Nephron progenitor cell (in vitro differentiated cells): ENCODE data around the gene BGN.

Experiments used
- DNase-seq: peaks from one replicate; pipeline ENCODE4 v3.0.0; 2021
- H3K27ac Mint-ChIP-seq: 2 replicates; pipeline ENCODE4 v1.8.0; 2021; ENCODE audit warnings: mild to moderate bottlenecking, moderate library complexity, mixed read lengths
- H3K27me3 Mint-ChIP-seq: 2 replicates; pipeline ENCODE4 v1.8.0; 2021; ENCODE audit warnings: mild to moderate bottlenecking, low read depth, mixed read lengths; ENCODE audit not compliant: poor library complexity
- H3K36me3 Mint-ChIP-seq: 2 replicates; pipeline ENCODE4 v1.8.0; 2021; ENCODE audit warnings: low read depth, mixed read lengths
- H3K4me1 Mint-ChIP-seq: 2 replicates; pipeline ENCODE4 v1.8.0; 2021; ENCODE audit warnings: mixed read lengths
- H3K4me3 Mint-ChIP-seq: 2 replicates; pipeline ENCODE4 v1.8.0; 2021; ENCODE audit warnings: mild to moderate bottlenecking, moderate library complexity, mixed read lengths
- H3K9me3 Mint-ChIP-seq: 2 replicates; pipeline ENCODE4 v1.8.0; 2021; ENCODE audit warnings: mild to moderate bottlenecking, moderate library complexity, mixed read lengths
- TF ChIP-seq, protein P1 (sequence below): fragments of 200-600 bp; sonication (generic); IDR thresholded peaks from 2 replicates; pipeline ENCODE4 v1.5.0; 2021; ENCODE audit warnings: antibody characterized with exemption

BGN gene

DNA sequence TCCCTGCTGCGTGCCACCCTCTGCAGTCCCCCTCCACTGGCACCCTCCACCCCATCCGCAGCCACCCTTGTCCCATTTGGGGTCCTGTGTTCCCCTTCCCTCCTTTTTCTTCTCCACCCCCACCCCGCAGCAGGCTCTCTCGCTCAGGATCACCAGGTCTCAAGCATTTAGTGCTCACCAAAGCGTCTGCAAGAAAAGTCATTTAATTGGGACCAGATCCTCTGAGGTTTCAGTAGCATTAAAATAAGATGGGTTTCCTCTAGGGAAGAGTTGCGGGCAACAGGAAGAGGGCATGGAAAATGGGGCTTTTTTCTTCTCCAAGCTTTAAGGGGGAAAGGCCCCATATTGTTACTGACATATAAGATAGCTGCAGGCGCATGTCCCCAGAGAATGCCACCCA lies 19.5 kb upstream of the BGN start:
- peak overlapping the region; percentile 37 for H3K4me3 Mint-ChIP-seq
- H3K36me3 Mint-ChIP-seq, result no peaks in the 10 kb centered on the region
- peaks cover 34% of the 10 kb centered on the region for H3K9me3 Mint-ChIP-seq
- DNase-seq, result no peak
- TF ChIP-seq, protein P1, sequence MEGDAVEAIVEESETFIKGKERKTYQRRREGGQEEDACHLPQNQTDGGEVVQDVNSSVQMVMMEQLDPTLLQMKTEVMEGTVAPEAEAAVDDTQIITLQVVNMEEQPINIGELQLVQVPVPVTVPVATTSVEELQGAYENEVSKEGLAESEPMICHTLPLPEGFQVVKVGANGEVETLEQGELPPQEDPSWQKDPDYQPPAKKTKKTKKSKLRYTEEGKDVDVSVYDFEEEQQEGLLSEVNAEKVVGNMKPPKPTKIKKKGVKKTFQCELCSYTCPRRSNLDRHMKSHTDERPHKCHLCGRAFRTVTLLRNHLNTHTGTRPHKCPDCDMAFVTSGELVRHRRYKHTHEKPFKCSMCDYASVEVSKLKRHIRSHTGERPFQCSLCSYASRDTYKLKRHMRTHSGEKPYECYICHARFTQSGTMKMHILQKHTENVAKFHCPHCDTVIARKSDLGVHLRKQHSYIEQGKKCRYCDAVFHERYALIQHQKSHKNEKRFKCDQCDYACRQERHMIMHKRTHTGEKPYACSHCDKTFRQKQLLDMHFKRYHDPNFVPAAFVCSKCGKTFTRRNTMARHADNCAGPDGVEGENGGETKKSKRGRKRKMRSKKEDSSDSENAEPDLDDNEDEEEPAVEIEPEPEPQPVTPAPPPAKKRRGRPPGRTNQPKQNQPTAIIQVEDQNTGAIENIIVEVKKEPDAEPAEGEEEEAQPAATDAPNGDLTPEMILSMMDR, result no peak
- peaks cover 8% of the 10 kb centered on the region for H3K27me3 Mint-ChIP-seq
- no peak overlapping the region for H3K27ac Mint-ChIP-seq
- peaks cover 24% of the 10 kb centered on the region for H3K4me1 Mint-ChIP-seq

DNA sequence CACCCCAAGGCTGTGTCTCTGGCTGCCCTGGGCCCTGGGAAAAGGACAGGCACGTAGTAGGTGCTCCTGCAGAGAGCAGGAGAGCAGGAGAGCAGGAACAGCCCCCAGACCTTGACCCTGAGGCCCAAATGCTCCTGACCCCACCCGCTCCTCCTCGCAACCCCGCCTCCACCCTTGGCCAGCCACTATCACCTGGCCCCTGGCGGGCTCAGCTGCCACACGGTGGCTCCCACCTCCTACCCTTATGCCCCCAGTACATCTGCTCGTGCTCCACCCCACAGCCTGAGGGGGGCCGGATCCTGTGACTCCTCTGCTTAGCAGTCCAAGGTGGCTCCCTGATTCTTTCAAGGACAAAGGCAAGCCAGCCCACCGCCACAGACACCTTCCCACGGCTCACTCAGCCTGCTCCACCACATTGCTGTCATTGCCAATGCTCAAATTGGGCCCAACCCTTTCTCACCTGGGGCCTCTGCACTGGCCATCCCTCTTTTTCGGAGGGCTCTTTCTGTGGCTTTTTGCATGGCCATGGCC lies 19.0 kb upstream of the BGN start:
- DNase-seq, result no peak
- TF ChIP-seq, protein P1, result no peak
- Mint-ChIP-seq H3K27me3 (peaks cover 8% of the 10 kb centered on the region), H3K4me1 (peaks cover 24% of the 10 kb centered on the region), H3K27ac (no peak overlapping the region), H3K9me3 (peaks cover 34% of the 10 kb centered on the region), H3K36me3 (no peaks in the 10 kb centered on the region), H3K4me3 (no peak overlapping the region)

DNA sequence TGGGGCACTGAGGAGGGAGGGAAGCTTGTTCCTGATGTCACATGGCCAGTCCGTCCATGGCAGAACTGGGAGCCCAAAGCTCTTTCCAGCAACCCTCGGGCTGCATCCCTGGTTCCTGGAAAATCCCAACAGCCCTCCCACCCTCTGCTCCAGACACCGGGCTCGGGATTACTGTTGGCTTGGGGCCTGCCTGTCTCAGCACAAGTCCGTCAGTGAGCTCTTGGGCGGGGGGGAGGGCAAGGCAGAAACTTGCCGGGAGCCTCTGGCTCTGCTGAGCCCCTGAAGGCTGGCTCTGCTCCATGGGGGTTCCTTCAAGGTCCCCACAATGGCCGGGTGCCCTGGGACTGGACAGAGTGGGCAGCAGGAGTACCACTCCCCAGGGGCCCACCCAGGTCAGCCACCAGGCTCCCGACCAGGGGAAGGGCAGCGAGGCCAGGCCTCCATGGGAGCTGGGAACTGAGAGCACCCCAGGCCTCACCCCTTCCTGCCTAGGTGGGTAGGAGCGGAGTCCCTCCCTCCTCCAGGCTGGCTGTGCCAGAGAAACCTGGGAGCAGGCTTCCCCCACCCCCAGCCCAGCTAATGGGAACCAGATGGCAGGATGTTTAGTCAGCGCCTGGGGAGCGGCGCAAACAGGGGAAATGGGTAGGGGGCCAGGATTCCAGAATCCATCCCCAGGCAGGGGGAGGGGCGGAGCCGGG lies 18.0 kb upstream of the BGN start:
- Mint-ChIP-seq H3K4me1 (peaks cover 24% of the 10 kb centered on the region), H3K36me3 (no peaks in the 10 kb centered on the region), H3K9me3 (peaks cover 26% of the 10 kb centered on the region), H3K4me3 (no peak overlapping the region), H3K27ac (no peak overlapping the region), H3K27me3 (peaks cover 4% of the 10 kb centered on the region)
- peak; percentile 39 for DNase-seq
- TF ChIP-seq, protein P1, result no peak

DNA sequence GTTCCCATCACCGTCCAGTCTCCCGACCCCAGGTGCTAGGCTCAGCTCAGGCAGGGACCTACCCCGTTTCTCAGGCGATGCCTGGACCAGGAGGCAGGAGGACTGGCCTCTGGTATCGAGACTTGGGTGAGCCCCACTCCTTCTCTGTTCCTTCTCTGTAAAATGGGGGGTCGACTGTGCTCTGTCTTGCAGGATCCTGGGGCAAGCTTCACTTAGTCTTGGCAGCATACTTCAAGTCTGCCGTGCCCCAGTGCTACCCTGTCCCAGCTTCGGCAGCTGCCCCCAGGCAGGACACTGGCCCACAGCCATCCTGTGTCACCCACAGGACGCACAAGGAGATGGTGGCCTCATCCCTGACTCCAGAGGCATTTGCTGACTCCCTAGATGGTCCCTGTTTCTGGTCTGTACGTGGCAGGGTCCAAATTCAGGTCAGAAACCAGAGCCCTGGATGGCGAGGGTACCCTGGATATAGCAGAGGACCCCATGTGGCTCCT lies 17.4 kb upstream of the BGN start:
- Mint-ChIP-seq H3K27me3 (peaks cover 4% of the 10 kb centered on the region), H3K9me3 (peaks cover 24% of the 10 kb centered on the region), H3K27ac (no peak overlapping the region), H3K4me3 (no peak overlapping the region), H3K36me3 (no peaks in the 10 kb centered on the region), H3K4me1 (peaks cover 20% of the 10 kb centered on the region)
- DNase-seq, result no peak
- TF ChIP-seq, protein P1, result no peak

DNA sequence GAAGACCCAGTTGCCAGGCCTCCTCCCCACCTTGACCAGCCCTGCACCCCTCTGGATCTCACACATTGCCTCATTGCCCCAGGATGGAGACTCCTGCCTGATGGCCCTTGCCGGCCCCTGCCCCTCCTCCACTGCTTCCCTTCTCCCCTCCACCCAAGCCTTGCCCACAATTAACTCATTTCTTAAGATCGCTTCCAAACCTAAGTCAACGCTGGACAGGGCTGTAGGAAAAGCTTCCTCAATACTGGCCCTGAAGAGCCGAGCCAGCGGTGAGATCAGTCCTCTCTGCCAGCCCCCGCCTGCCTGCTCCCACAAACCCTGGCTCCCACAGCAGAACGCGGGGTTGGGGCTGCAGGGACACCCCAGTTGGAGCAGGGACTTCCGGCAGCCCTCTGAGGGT lies 16.9 kb upstream of the BGN start:
- Mint-ChIP-seq H3K4me3 (no peak overlapping the region), H3K9me3 (peaks cover 23% of the 10 kb centered on the region), H3K27ac (no peak overlapping the region), H3K27me3 (peaks cover 4% of the 10 kb centered on the region), H3K36me3 (no peaks in the 10 kb centered on the region), H3K4me1 (peaks cover 20% of the 10 kb centered on the region)
- no peak for DNase-seq
- TF ChIP-seq, protein P1, result no peak

DNA sequence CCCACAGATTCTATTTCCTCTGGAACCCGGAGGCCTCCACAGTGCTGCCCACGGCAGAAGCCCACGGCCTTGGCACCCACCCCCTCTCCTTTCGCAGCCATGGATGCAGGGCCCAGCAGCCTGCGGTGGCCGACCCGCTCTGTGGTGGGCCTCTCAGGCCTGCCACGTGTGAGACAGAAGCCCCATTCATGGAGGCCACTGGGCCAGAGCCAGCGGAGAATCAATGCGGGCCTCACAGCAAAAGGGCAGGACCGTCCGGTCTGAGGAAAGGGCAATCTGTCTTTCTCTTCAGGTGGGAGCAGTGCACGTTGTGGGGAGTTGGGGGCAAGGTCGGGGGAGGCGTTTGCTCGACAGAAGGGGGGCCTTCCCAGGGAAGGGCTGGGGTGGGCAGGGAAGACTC lies 16.0 kb upstream of the BGN start:
- peaks cover 15% of the 10 kb centered on the region for H3K4me1 Mint-ChIP-seq
- no peaks in the 10 kb centered on the region for H3K27me3 Mint-ChIP-seq
- H3K9me3 Mint-ChIP-seq, result peaks cover 21% of the 10 kb centered on the region
- no peaks in the 10 kb centered on the region for H3K36me3 Mint-ChIP-seq
- DNase-seq, result no peak
- no peak overlapping the region for H3K4me3 Mint-ChIP-seq
- H3K27ac Mint-ChIP-seq, result no peak overlapping the region
- TF ChIP-seq, protein P1, result no peak
